Measurements from ENCODE around the gene MYO1D. TPM values are rescaled to one million over a fixed set of nuclear protein-coding genes. Genes with fewer than 3 reads are reported as not detected.

MYO1D gene
- total RNA-seq, 1 donor from 2014 or later, result 36.9 TPM

- H3K4me1 Mint-ChIP-seq (ENCODE audit: low read depth), result no peaks in the 10 kb centered on the region
- no peaks in the 10 kb centered on the region for H3K27me3 Mint-ChIP-seq
- H3K9me3 Mint-ChIP-seq (ENCODE audit: low read depth), result no peaks in the 10 kb centered on the region
These were observed 374.2 kb downstream of the MYO1D start for GRCh38 chr17:32502710-32503109.

DNA sequence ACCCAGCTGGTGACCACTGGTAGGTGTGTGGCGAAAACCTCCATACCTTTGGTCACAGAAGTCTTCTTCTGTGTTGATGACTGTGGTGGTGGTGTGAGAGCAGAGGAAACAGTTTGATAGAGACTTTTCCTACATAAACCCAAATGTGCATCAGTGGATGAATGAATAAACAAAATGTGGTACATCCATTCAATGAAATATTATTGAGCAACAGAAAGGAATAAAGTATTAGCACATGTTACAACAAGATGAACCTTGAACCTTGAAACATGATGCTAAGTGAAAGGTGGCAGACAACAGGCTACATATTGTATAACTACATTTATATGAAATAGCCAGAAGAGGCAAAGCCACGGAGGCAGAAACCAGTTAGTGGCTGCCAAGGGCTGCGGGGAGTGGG, 374.9 kb downstream of the MYO1D start:
- Mint-ChIP-seq H3K9me3 (ENCODE audit: low read depth) (no peaks in the 10 kb centered on the region), H3K4me3 (ENCODE audit: low read depth) (no peak overlapping the region), H3K36me3 (ENCODE audit: insufficient read depth) (no peaks in the 10 kb centered on the region), H3K27ac (no peak overlapping the region), H3K4me1 (ENCODE audit: low read depth) (no peaks in the 10 kb centered on the region), H3K27me3 (no peaks in the 10 kb centered on the region)
- DNase-seq (ENCODE audit: low spot score, unreplicated experiment), result no peak
- TF ChIP-seq CTCF (IDR thresholded peaks at IDR 0.05; ENCODE audit: unreplicated experiment), result no peak

More at GRCh38 chr17:32502710-32503109, 374.2 kb downstream of the MYO1D start:
- no peak for DNase-seq (ENCODE audit: low spot score, unreplicated experiment)
- H3K4me3 Mint-ChIP-seq (ENCODE audit: low read depth), result no peak overlapping the region
- no peaks in the 10 kb centered on the region for H3K36me3 Mint-ChIP-seq (ENCODE audit: insufficient read depth)
- no peak for TF ChIP-seq CTCF (IDR thresholded peaks at IDR 0.05; ENCODE audit: unreplicated experiment)
- no peak overlapping the region for H3K27ac Mint-ChIP-seq

DNA sequence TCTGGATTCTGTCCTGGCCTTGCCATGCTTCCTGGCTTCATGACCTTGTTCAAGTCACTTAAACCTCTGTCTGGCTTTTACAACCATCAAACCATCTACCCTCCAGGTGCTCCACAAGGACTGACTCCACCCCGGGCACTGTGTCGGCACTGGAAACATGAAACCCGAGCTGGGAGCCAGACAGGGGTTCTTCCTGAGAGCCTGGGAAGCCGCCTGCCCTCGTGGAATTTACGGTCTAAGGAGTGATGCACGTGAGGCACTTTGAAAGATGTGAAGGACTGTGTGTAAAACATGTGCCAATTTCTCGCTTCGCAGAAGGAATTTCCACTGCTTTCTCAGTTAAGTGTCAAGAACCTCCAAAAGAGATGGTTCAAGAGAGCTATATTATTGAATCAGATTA, 378.5 kb downstream of the MYO1D start:
- H3K27ac Mint-ChIP-seq, result no peak overlapping the region
- H3K9me3 Mint-ChIP-seq (ENCODE audit: low read depth), result no peaks in the 10 kb centered on the region
- no peaks in the 10 kb centered on the region for H3K36me3 Mint-ChIP-seq (ENCODE audit: insufficient read depth)

DNA sequence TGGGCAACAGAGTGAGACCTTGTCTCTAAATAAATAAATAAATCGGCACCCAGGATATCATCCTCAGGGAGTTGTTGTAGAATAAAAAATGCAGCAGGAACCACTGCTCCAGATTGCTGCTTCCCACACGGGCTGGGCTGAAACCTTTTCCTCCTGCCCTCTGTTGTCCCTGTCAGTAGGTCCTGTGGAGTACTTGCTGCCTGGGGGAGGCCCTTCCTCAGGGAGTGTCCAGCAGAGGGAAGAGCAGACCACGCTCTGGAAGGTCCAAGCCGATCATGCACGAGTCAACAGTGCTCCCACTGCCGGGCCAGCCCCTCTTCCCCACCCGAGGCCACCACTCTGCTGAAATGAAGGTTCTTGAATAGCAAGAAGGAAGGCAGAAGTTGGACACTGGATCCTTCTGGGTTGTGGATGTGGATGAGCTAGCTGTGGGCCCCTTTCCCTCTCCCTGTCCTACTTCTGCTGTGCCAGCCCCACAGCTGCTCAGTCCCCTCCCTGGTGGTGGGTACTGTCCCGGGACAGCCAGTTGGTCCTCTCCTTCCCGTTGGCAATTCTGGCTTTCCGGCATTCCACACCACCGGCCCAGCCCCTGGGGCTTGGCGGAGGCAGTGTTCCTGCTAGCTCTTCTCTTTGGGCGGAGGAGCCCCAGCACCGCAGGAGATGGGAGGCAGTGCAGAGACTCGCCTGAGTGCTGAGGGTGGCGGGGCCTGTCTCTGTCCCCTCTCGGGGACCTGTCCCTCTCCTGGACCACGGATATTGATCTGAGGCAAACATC, 379.3 kb downstream of the MYO1D start:
- H3K4me3 Mint-ChIP-seq (ENCODE audit: low read depth), result no peak overlapping the region
- no peak for TF ChIP-seq CTCF (IDR thresholded peaks at IDR 0.05; ENCODE audit: unreplicated experiment)
- no peaks in the 10 kb centered on the region for H3K9me3 Mint-ChIP-seq (ENCODE audit: low read depth)
- H3K36me3 Mint-ChIP-seq (ENCODE audit: insufficient read depth), result no peaks in the 10 kb centered on the region
- H3K27me3 Mint-ChIP-seq, result no peaks in the 10 kb centered on the region
- no peak for DNase-seq (ENCODE audit: low spot score, unreplicated experiment)
- no peaks in the 10 kb centered on the region for H3K4me1 Mint-ChIP-seq (ENCODE audit: low read depth)
- no peak overlapping the region for H3K27ac Mint-ChIP-seq

More for the DNA sequence above, 378.5 kb downstream of the MYO1D start:
- H3K4me1 Mint-ChIP-seq (ENCODE audit: low read depth), result no peaks in the 10 kb centered on the region
- DNase-seq (ENCODE audit: low spot score, unreplicated experiment), result no peak
- no peak overlapping the region for H3K4me3 Mint-ChIP-seq (ENCODE audit: low read depth)
- TF ChIP-seq CTCF (IDR thresholded peaks at IDR 0.05; ENCODE audit: unreplicated experiment), result no peak
- no peaks in the 10 kb centered on the region for H3K27me3 Mint-ChIP-seq

- Mint-ChIP-seq H3K9me3 (ENCODE audit: low read depth) (no peaks in the 10 kb centered on the region), H3K4me1 (ENCODE audit: low read depth) (no peaks in the 10 kb centered on the region), H3K27me3 (no peaks in the 10 kb centered on the region), H3K27ac (no peak overlapping the region), H3K36me3 (ENCODE audit: insufficient read depth) (no peaks in the 10 kb centered on the region), H3K4me3 (ENCODE audit: low read depth) (no peak overlapping the region)
- no peak for DNase-seq (ENCODE audit: low spot score, unreplicated experiment)
- no peak for TF ChIP-seq CTCF (IDR thresholded peaks at IDR 0.05; ENCODE audit: unreplicated experiment)
These were observed 380.4 kb downstream of the MYO1D start for GRCh38 chr17:32496395-32497073.

Measured in progenitor cell of endocrine pancreas (in vitro differentiated cells).